Right atrium auricular region (tissue), 2 donors: Measurements from ENCODE around the gene ESRP2. TPM values are rescaled to one million over a fixed set of nuclear protein-coding genes. Genes with fewer than 3 reads are reported as not detected.

Experiments
- DNase-seq: peaks from one replicate; pipeline ENCODE4 v3.0.0-alpha.2; 2019; ENCODE audit warnings: low spot score
- H3K27ac ChIP-seq, 2 donors: fragments of 200-600 bp; sonication (generic); 1 replicate in 1 of 2; 2 replicates in 1 of 2; pipeline ENCODE4 v1.5.1; 2016 to 2019
- H3K27me3 ChIP-seq, 2 donors: fragments of 200-600 bp; sonication (generic); one replicate each; pipeline versions ENCODE4 v1.5.1 to v1.6.0; 2017 to 2019
- H3K36me3 ChIP-seq: fragments of 200-600 bp; sonication (generic); one replicate; pipeline ENCODE4 v1.5.1; 2016
- H3K4me1 ChIP-seq, 2 donors: fragments of 200-600 bp; sonication (generic); one replicate each; pipeline versions ENCODE4 v1.5.1 to v1.6.0; 2017 to 2019
- H3K4me3 ChIP-seq, 2 donors: fragments of 200-600 bp; sonication (generic); 1 replicate in 1 of 2; 2 replicates in 1 of 2; pipeline ENCODE4 v1.5.1; 2017 to 2019; ENCODE audit warnings: mild to moderate bottlenecking in 1 of 2, moderate library complexity in 1 of 2
- H3K9me3 ChIP-seq, 2 donors: fragments of 200-600 bp; sonication (generic); one replicate each; pipeline ENCODE4 v1.5.1; 2019
- total RNA-seq, 2 donors: library from RNA; depleted of rRNA; stranded (reverse); fragments of >200 nt; gene quantifications; one replicate each; pipeline ENCODE4 v1.1.0, GENCODE V29; 2016
- TF ChIP-seq, protein P1 (sequence below), 2 donors: fragments of 200-600 bp; sonication (generic); IDR thresholded peaks; one replicate each; pipeline ENCODE4 v1.5.1; 2019; ENCODE audit warnings: antibody characterized with exemption in 2 of 2

The ESRP2 gene
- total RNA-seq, 2 donors from 2014 or later, result 0.59 to 1.2 TPM

DNA sequence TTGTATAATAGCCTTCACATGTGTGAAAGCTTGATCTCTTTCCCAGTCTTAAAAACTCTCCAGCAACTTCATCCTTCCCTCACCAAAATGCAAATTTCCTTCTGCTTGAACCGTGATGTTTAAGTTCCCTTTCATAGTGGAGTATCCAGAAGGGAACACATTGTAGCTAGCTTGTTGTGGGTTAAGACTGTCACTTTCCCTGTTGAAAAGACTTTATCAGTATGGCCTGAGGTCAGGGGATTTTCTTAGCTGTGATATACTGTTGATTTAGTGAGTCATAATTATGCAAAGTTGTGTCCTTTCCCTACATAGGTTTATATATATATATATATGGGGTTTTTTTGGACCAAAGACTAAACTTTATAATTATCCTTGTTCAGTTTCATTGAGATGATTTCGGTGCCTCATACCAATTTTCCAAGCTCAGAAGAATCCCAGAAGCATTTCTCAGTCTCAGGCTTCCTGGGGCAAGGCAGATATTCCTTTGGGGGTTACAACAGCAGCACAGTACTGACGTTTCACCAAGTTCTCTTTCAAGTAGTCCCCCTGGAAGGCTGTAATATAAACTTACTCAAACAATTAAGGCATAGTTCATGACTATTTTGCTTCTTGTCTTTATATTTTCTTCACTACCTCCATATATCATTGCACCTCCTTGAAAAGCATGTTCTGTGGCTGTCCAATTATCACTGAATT, 35.7 kb downstream of the ESRP2 start:
- DNase-seq, result no peak
- H3K36me3 ChIP-seq, result no peaks in the 10 kb centered on the region
- no peaks in the 10 kb centered on the region for H3K9me3 ChIP-seq
- H3K27ac ChIP-seq, result no peak overlapping the region
- H3K4me3 ChIP-seq, result no peak overlapping the region
- H3K4me1 ChIP-seq, result peaks cover 0 to 5% of the 10 kb centered on the region in 2 donors
- H3K27me3 ChIP-seq, result no peaks in the 10 kb centered on the region
- TF ChIP-seq, protein P1, sequence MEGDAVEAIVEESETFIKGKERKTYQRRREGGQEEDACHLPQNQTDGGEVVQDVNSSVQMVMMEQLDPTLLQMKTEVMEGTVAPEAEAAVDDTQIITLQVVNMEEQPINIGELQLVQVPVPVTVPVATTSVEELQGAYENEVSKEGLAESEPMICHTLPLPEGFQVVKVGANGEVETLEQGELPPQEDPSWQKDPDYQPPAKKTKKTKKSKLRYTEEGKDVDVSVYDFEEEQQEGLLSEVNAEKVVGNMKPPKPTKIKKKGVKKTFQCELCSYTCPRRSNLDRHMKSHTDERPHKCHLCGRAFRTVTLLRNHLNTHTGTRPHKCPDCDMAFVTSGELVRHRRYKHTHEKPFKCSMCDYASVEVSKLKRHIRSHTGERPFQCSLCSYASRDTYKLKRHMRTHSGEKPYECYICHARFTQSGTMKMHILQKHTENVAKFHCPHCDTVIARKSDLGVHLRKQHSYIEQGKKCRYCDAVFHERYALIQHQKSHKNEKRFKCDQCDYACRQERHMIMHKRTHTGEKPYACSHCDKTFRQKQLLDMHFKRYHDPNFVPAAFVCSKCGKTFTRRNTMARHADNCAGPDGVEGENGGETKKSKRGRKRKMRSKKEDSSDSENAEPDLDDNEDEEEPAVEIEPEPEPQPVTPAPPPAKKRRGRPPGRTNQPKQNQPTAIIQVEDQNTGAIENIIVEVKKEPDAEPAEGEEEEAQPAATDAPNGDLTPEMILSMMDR (IDR thresholded peaks at IDR 0.05), result no peak

GRCh38 chr16:68197250-68197649, 38.7 kb downstream of the ESRP2 start:
- DNase-seq, result no peak
- Histone ChIP-seq H3K4me3 (no peak overlapping the region), H3K9me3 (no peaks in the 10 kb centered on the region), H3K36me3 (no peaks in the 10 kb centered on the region), H3K27ac (no peak overlapping the region), H3K4me1 (peaks cover 0 to 3% of the 10 kb centered on the region in 2 donors), H3K27me3 (no peaks in the 10 kb centered on the region)
- TF ChIP-seq, protein P1 (IDR thresholded peaks at IDR 0.05), result no peak

- peaks cover 14% of the 10 kb centered on the region for H3K36me3 ChIP-seq
- DNase-seq, result no peak
These were observed 41.7 kb downstream of the ESRP2 start for GRCh38 chr16:68194251-68194650.

DNA sequence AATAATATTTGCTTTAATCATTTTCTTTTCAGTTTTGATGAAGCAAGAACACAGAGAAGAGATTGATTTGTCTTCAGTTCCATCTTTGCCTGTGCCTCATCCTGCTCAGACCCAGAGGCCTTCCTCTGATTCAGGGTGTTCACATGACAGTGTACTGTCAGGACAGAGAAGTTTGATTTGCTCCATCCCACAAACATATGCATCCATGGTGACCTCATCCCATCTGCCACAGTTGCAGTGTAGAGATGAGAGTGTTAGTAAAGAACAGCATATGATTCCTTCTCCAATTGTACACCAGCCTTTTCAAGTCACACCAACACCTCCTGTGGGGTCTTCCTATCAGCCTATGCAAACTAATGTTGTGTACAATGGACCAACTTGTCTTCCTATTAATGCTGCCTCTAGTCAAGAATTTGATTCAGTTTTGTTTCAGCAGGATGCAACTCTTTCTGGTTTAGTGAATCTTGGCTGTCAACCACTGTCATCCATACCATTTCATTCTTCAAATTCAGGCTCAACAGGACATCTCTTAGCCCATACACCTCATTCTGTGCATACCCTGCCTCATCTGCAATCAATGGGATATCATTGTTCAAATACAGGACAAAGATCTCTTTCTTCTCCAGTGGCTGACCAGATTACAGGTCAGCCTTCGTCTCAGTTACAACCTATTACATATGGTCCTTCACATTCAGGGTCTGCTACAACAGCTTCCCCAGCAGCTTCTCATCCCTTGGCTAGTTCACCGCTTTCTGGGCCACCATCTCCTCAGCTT, 45.0 kb downstream of the ESRP2 start:
- Histone ChIP-seq H3K27me3 (no peaks in the 10 kb centered on the region), H3K36me3 (peaks cover 24% of the 10 kb centered on the region)

More at GRCh38 chr16:68194251-68194650, 41.7 kb downstream of the ESRP2 start:
- H3K4me3 ChIP-seq, result no peak overlapping the region
- no peak overlapping the region for H3K27ac ChIP-seq
- H3K9me3 ChIP-seq, result no peaks in the 10 kb centered on the region
- TF ChIP-seq, protein P1 (IDR thresholded peaks at IDR 0.05), result no peak
- no peaks in the 10 kb centered on the region for H3K4me1 ChIP-seq
- H3K27me3 ChIP-seq, result no peaks in the 10 kb centered on the region

GRCh38 chr16:68190081-68190480, 45.8 kb downstream of the ESRP2 start:
- no peaks in the 10 kb centered on the region for H3K9me3 ChIP-seq
- no peaks in the 10 kb centered on the region for H3K4me1 ChIP-seq
- no peak overlapping the region for H3K27ac ChIP-seq
- H3K36me3 ChIP-seq, result peaks cover 30% of the 10 kb centered on the region
- no peak overlapping the region for H3K4me3 ChIP-seq
- H3K27me3 ChIP-seq, result no peaks in the 10 kb centered on the region
- DNase-seq, result no peak
- TF ChIP-seq, protein P1 (IDR thresholded peaks at IDR 0.05), result no peak

More for the DNA sequence above, 45.0 kb downstream of the ESRP2 start:
- TF ChIP-seq, protein P1 (IDR thresholded peaks at IDR 0.05), result no peak
- no peak overlapping the region for H3K4me3 ChIP-seq
- H3K27ac ChIP-seq, result no peak overlapping the region
- no peaks in the 10 kb centered on the region for H3K9me3 ChIP-seq
- H3K4me1 ChIP-seq, result no peaks in the 10 kb centered on the region
- no peak for DNase-seq
